Measurements from ENCODE around the gene IL17RD.

- TF ChIP-seq CTCF (IDR thresholded peaks at IDR 0.05 in 4 of 5, conservative IDR thresholded peaks at IDR 0.05 in 1 of 5) (no peak), POLR2A (IDR thresholded peaks at IDR 0.05) (no peak)
Measured at GRCh38 chr3:57158813-57159738, 6.1 kb downstream of the IL17RD start.

All from gastrocnemius medialis (tissue), 4 donors.